K562 (cell line): ENCODE measurements around the gene SLC35G6. TPM values are rescaled to one million over a fixed set of nuclear protein-coding genes. Genes with fewer than 3 reads are reported as not detected.

ENCODE experiments used
- ATAC-seq: fragments of 200-7000 bp; cut with Tn5 transposase; 3 replicates; pipeline ENCODE4 v1.9.1; 2020; ENCODE audit warnings: moderate library complexity
- BruUV-seq: library from RNA; stranded (reverse); fragments of 400-500 nt; replicated peaks from 2 replicates; lab custom pipeline; 2021; lab: Mats Ljungman, UMichigan
- CTCF ChIA-PET: fragments of 300-600 bp; formaldehyde crosslinking; extraction: SDS; loops from one replicate; lab custom pipeline; 2021; ENCODE audit warnings: low intra/inter-chr PET ratio; lab: Yijun Ruan, JAX
- POLR2A ChIA-PET: fragments of 300-600, 350-650 bp; sonication (Branson Sonifier 250); formaldehyde crosslinking; extraction: SDS; loops from one replicate; lab custom pipeline; 2021; ENCODE audit warnings: antibody characterized with exemption, inconsistent platforms; lab: Yijun Ruan, JAX
- DNase-seq, 4 experiments: peaks; one replicate each; pipeline versions ENCODE4 v3.0.0 to v3.0.0-alpha.2; 2011 to 2018; ENCODE audit warnings: low spot score in 3 of 4, mixed read lengths in 3 of 4; ENCODE audit errors: extremely low read depth in 1 of 4
- FAIRE-seq: peaks from 2 replicates; lab custom pipeline; 2011; peaks lifted over from hg19 to GRCh38; lab: Jason Lieb, UNC
- H2AFZ ChIP-seq: 2 replicates; pipeline ENCODE4 v1.6.0; 2011; ENCODE audit warnings: low read depth, low read length, control low read depth, inconsistent platforms
- H3K27ac ChIP-seq: fragments of 200-600 bp; 3 replicates; pipeline ENCODE4 v1.8.0; 2011; ENCODE audit warnings: low read depth, mild to moderate bottlenecking, control low read depth, inconsistent platforms, low read length, moderate library complexity, mixed read lengths; ENCODE audit errors: extremely low read depth
- H3K27me3 ChIP-seq, 2 experiments: fragments of 300-600 bp in 1 of 2; 2 replicates in 1 of 2; 3 replicates in 1 of 2; pipeline versions ENCODE4 v1.6.0 to v1.8.0; 2011; ENCODE audit warnings: inconsistent platforms in 2 of 2, low read length in 2 of 2, mild to moderate bottlenecking in 1 of 2, mixed read lengths in 1 of 2, moderate library complexity in 1 of 2; ENCODE audit not compliant: control insufficient read depth in 2 of 2, insufficient read depth in 2 of 2
- H3K36me3 ChIP-seq: fragments of 300-600 bp; 3 replicates; pipeline ENCODE4 v1.8.0; 2011; ENCODE audit warnings: mild to moderate bottlenecking, low read length, inconsistent platforms; ENCODE audit not compliant: control insufficient read depth, insufficient read depth
- H3K4me1 ChIP-seq, 2 experiments: fragments of 200-600 bp in 1 of 2; replicated peaks in 1 of 2; 2 replicates in 1 of 2; 3 replicates in 1 of 2; pipeline versions ENCODE4 v1.5.1 to v1.8.0; 2011; ENCODE audit warnings: inconsistent platforms in 2 of 2, low read length in 2 of 2, mild to moderate bottlenecking in 1 of 2, mixed read lengths in 1 of 2, moderate library complexity in 1 of 2; ENCODE audit not compliant: control insufficient read depth in 2 of 2, insufficient read depth in 2 of 2
- H3K4me2 ChIP-seq: 2 replicates; pipeline ENCODE4 v1.6.1; 2011; ENCODE audit warnings: low read length, control low read depth, inconsistent platforms, mixed read lengths; ENCODE audit not compliant: insufficient read depth
- H3K4me3 ChIP-seq: fragments of 200-600 bp; sonication (generic), shearing (Covaris generic); 2 replicates; pipeline ENCODE4 v1.5.1; 2016; ENCODE audit warnings: control low read depth, inconsistent platforms
- H3K79me2 ChIP-seq: fragments of 200-600 bp; 3 replicates; pipeline ENCODE4 v1.8.0; 2011; ENCODE audit warnings: low read length, inconsistent platforms; ENCODE audit not compliant: control insufficient read depth, insufficient read depth
- H3K9ac ChIP-seq, 2 experiments: 2 replicates each; pipeline versions ENCODE4 v1.6.0 to v1.6.1; 2011; ENCODE audit warnings: low read depth in 2 of 2, low read length in 2 of 2, control low read depth in 1 of 2, inconsistent platforms in 1 of 2, mild to moderate bottlenecking in 1 of 2, mixed read lengths in 1 of 2; ENCODE audit not compliant: insufficient read depth in 1 of 2
- H3K9me1 ChIP-seq: one replicate; pipeline ENCODE4 v1.6.0; 2011; ENCODE audit warnings: inconsistent platforms, mild to moderate bottlenecking, low read length, moderate library complexity; ENCODE audit not compliant: control insufficient read depth, insufficient read depth
- H3K9me3 ChIP-seq: replicated peaks from 2 replicates; pipeline ENCODE4 v1.5.1; 2011; ENCODE audit warnings: low read depth, low read length, inconsistent platforms; ENCODE audit not compliant: control insufficient read depth, insufficient read depth
- H4K20me1 ChIP-seq: replicated peaks from 2 replicates; pipeline ENCODE4 v1.6.1; 2011; ENCODE audit warnings: low read length, inconsistent platforms, mixed read lengths; ENCODE audit not compliant: control insufficient read depth, insufficient read depth
- ATF6 ChIP-seq: sonication (generic); formaldehyde crosslinking; IDR thresholded peaks from 2 replicates; pipeline ENCODE4 v1.4.0; 2020; ENCODE audit warnings: mild to moderate bottlenecking, missing genetic modification reagents
- CC2D1A ChIP-seq: fragments of 450-650 bp; IDR thresholded peaks from 2 replicates; pipeline ENCODE4 v1.6.1; 2017; ENCODE audit warnings: mild to moderate bottlenecking
- EGR1 ChIP-seq: fragments of 450-650 bp; conservative IDR thresholded peaks from 2 replicates; pipeline ENCODE4 v1.6.1; 2017; ENCODE audit warnings: mild to moderate bottlenecking
- HMGN3 ChIP-seq: IDR thresholded peaks from 2 replicates; pipeline ENCODE4 v1.6.1; 2011; ENCODE audit warnings: borderline replicate concordance, low read depth, mild to moderate bottlenecking, mixed read lengths, low read length; ENCODE audit not compliant: insufficient read length; ENCODE audit errors: extremely low read depth
- MYNN ChIP-seq, 2 experiments: sonication (generic); formaldehyde crosslinking in 1 of 2; IDR thresholded peaks; 2 replicates each; pipeline versions ENCODE4 v1.5.0 to v1.6.1; 2016 to 2020; ENCODE audit warnings: antibody characterized with exemption in 1 of 2, missing genetic modification reagents in 1 of 2
- NBN ChIP-seq: fragments of 450-650 bp; IDR thresholded peaks from 2 replicates; pipeline ENCODE4 v1.6.1; 2016; ENCODE audit warnings: low read depth, mild to moderate bottlenecking
- NFXL1 ChIP-seq: fragments of 450-650 bp; formaldehyde crosslinking; IDR thresholded peaks from 2 replicates; pipeline ENCODE4 v1.4.0; 2021; ENCODE audit warnings: mild to moderate bottlenecking
- POLR2G ChIP-seq: fragments of 200-400 bp; formaldehyde crosslinking; IDR thresholded peaks from 2 replicates; pipeline ENCODE4 v1.6.1; 2017; ENCODE audit warnings: low read depth, mild to moderate bottlenecking, antibody characterized with exemption, low read length, moderate library complexity
- THAP7 ChIP-seq: fragments of 250-450 bp; sonication (Bioruptor Pico); IDR thresholded peaks from 2 replicates; pipeline ENCODE4 v1.5.0; 2021
- WGBS: fragments of 100-300 bp; shearing (Covaris generic); methylation state at CpG from one replicate; pipeline ENCODE4 v1.1.6; 2016; ENCODE audit warnings: low coverage, mixed read lengths; ENCODE audit not compliant: insufficient coverage; ENCODE audit errors: missing lambda C conversion rate; 5-methylcytosine and 5-hydroxymethylcytosine counted together
- in situ Hi-C: fragments of 300-500 bp; cut with MboI; formaldehyde crosslinking; loops from 4 replicates; pipeline ENCODE4 v1.15.0; 2018; ENCODE audit warnings: inconsistent platforms, mixed read lengths
- intact Hi-C: fragments of 100-400 bp; cut with micrococcal nuclease; formaldehyde crosslinking; loops from 2 replicates; pipeline ENCODE4 v1.14.2; 2022
- polyA plus RNA-seq, 8 experiments: library from polyadenylated mRNA; depleted of rRNA in 4 of 8; stranded (reverse) in 5 of 8; unstranded in 3 of 8; fragments of >200 nt; fragmentation: Nextera tagmentation in 2 of 8; fragmentation: Illumina TruSeq in 1 of 8; extraction: Ambion mirVana in 2 of 8; extraction: Trizol in 1 of 8; gene quantifications; 2 replicates each; pipeline versions ENCODE4 v1.2.1 to v1.2.3, GENCODE V29; 2011 to 2014; ENCODE audit warnings: inconsistent platforms in 1 of 8, missing spikeins in 1 of 8
- total RNA-seq, 7 experiments: library from RNA; depleted of rRNA in 6 of 7; stranded (reverse); fragments of >200 nt in 6 of 7; fragmentation: Illumina TruSeq in 2 of 7; extraction: Trizol in 2 of 7; gene quantifications; 2 replicates each; pipeline versions ENCODE4 v1.2.1 to v1.2.3, GENCODE V29; 2011 to 2021; ENCODE audit warnings: low replicate concordance in 1 of 7

The SLC35G6 gene
- total and polyA plus RNA-seq, 9 of the 15 experiments (the other 6 are each of a cell fraction or from before 2014, with no cell fraction given), result not detected

- no TSS peak for BruUV-seq
- intact Hi-C loops, result no loop called here
- Histone ChIP-seq H3K27me3 (no peaks in the 10 kb centered on the region), H4K20me1 (no peaks in the 10 kb centered on the region), H3K4me1 (peaks cover 8 to 29% of the 10 kb centered on the region in 2 experiments), H3K79me2 (peaks cover 3% of the 10 kb centered on the region; the same call in 1 of the 3 replicates), H3K9me3 (no peaks in the 10 kb centered on the region), H2AFZ (no peak overlapping the region), H3K9me1 (no peaks in the 10 kb centered on the region), H3K4me2 (no peak overlapping the region), H3K36me3 (peaks cover 37% of the 10 kb centered on the region; the same call in 1 of the 3 replicates)
- ChIA-PET CTCF (no interaction called here), POLR2A (interaction anchor here (2.3 kb wide), 1 partner anchor 13 kb away, joined by 8 read pairs; no protein-coding TSS in a partner anchor)
- DNase-seq, result no peak
- in situ Hi-C loops, result no loop called here
- 98% methylated on average over 8 of the region's 14 CpGs for WGBS
- no peak for FAIRE-seq
- TF ChIP-seq POLR2G (peak; percentile 2; the same call in 1 of the 2 replicates), MYNN (IDR thresholded peaks at IDR 0.05) (no peak), MYNN (CRISPR knock-in tag; IDR thresholded peaks at IDR 0.05) (no peak), NFXL1 (no peak)
- TF ChIP-seq, all 486 proteins: peak for 1
- H3K4me3 ChIP-seq, result no peak overlapping the region
- no peak for ATAC-seq
- H3K9ac ChIP-seq, result no peak overlapping the region; a peak in 1 of 4 replicates
- no peak overlapping the region for H3K27ac ChIP-seq
Observed at GRCh38 chr17:7463372-7463846, 17.8 kb upstream of the SLC35G6 start.

GRCh38 chr17:7464081-7464480 lies 17.2 kb upstream of the SLC35G6 start:
- H3K27me3 ChIP-seq, result no peaks in the 10 kb centered on the region
- no peak overlapping the region for H3K4me3 ChIP-seq
- H2AFZ ChIP-seq, result no peak overlapping the region
- H3K9me3 ChIP-seq, result no peaks in the 10 kb centered on the region
- peak overlapping the region in 1 of 2 experiments; percentile 58; a peak in 1 of 4 replicates for H3K9ac ChIP-seq
- ATAC-seq (no peak), FAIRE-seq (no peak), DNase-seq (no peak)
- ChIA-PET CTCF (no interaction called here), POLR2A (interaction anchor here (2.3 kb wide), 1 partner anchor 12 kb away, joined by 8 read pairs; no protein-coding TSS in a partner anchor)
- no peaks in the 10 kb centered on the region for H4K20me1 ChIP-seq
- BruUV-seq, result no TSS peak
- in situ Hi-C loops (no loop called here), intact Hi-C loops (no loop called here)
- peaks cover 37% of the 10 kb centered on the region; the same call in 1 of the 3 replicates for H3K36me3 ChIP-seq
- no peaks in the 10 kb centered on the region for H3K9me1 ChIP-seq
- no peak overlapping the region for H3K27ac ChIP-seq
- no peak overlapping the region for H3K4me2 ChIP-seq
- H3K79me2 ChIP-seq, result peaks cover 5% of the 10 kb centered on the region; the same call in 1 of the 3 replicates
- H3K4me1 ChIP-seq, result peaks cover 8 to 29% of the 10 kb centered on the region in 2 experiments
- WGBS, result 90% methylated on average over 4 of the region's 9 CpGs
- TF ChIP-seq NBN (no peak), ATF6 (CRISPR knock-in tag) (no peak), EGR1 (no peak), HMGN3 (no peak), CC2D1A (no peak), THAP7 (no peak)
